ENCODE data around the gene RAC3.

The RAC3 gene

GRCh38 chr17:82056729-82057621, 25.5 kb downstream of the RAC3 start:
- no peaks in the 10 kb centered on the region for H3K27me3 ChIP-seq (replicated peaks; ENCODE audit: control insufficient read depth, insufficient read depth, low read length, poor library complexity, severe bottlenecking)
- no peaks in the 10 kb centered on the region for H3K9me3 ChIP-seq (ENCODE audit: control insufficient read depth, low read length)
- no peak for DNase-seq
- peaks cover 77% of the 10 kb centered on the region for H3K36me3 ChIP-seq (ENCODE audit: control insufficient read depth, insufficient read depth, low read length)
- no peak overlapping the region for H3K4me3 ChIP-seq (ENCODE audit: insufficient read depth, low read depth, low read length, poor library complexity, severe bottlenecking)
- H3K27ac ChIP-seq (ENCODE audit: insufficient read depth, low read length, poor library complexity, severe bottlenecking) = no peak overlapping the region
- peaks cover 16% of the 10 kb centered on the region for H3K4me1 ChIP-seq (ENCODE audit: control insufficient read depth, insufficient read depth, low read length, poor library complexity, severe bottlenecking)

DNA sequence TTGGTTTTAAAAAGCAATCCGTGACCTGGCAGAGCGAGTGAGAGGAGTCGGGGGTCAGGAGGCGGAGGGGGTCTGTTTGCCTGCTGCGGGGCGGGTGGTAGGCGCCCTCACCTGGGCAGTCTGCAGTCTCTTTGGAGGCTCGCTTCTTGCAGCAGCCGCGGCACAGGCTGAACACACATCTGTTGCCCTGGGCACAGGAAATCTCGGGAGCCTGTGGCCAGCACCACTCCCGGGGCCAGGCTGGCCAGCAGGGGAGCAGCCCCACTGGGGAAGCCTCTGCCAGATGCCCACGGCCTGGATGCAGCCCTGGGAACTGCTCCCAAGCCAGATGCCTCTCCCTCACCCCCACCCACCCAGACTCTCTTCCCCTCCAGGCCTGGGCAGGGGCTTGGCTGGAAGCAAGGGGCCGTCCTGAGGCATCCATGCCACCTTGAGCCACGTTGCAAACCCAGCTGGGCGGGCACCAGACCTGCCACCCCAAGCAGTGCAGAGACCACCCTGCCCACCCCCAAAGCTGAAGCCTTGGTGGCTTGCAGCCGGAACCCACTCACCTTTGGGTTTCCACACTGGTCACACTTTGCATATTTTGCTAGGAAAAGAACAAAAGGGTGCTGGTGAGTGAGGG, 26.9 kb downstream of the RAC3 start:
- Histone ChIP-seq H3K36me3 (ENCODE audit: control insufficient read depth, insufficient read depth, low read length) (peaks cover 89% of the 10 kb centered on the region), H3K27me3 (replicated peaks; ENCODE audit: control insufficient read depth, insufficient read depth, low read length, poor library complexity, severe bottlenecking) (no peaks in the 10 kb centered on the region), H3K27ac (ENCODE audit: insufficient read depth, low read length, poor library complexity, severe bottlenecking) (no peak overlapping the region), H3K4me1 (ENCODE audit: control insufficient read depth, insufficient read depth, low read length, poor library complexity, severe bottlenecking) (peaks cover 4% of the 10 kb centered on the region), H3K9me3 (ENCODE audit: control insufficient read depth, low read length) (no peaks in the 10 kb centered on the region), H3K4me3 (ENCODE audit: insufficient read depth, low read depth, low read length, poor library complexity, severe bottlenecking) (no peak overlapping the region)
- DNase-seq = no peak

DNA sequence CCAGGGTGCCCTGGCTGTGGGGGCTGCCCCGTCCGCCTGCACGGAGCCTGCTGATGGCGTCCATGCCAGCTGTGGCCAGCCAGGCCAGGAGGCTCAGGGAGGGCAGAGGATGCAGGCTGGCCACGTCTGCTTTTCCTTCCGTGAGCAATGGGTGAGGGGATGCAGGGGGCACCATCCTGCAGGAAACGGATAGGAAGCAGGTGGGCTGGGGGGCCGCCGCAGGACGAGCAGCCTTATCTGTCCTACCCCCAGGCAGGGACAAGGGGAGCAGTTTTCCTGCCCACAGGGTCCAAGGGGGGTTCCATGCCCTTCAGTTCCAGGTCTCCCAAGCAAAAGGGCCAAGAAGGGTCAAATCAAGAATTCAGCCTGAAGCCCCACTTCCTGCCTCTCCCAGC, 27.4 kb downstream of the RAC3 start:
- no peak for DNase-seq
- H3K4me1 ChIP-seq (ENCODE audit: control insufficient read depth, insufficient read depth, low read length, poor library complexity, severe bottlenecking) = no peaks in the 10 kb centered on the region
- no peaks in the 10 kb centered on the region for H3K9me3 ChIP-seq (ENCODE audit: control insufficient read depth, low read length)
- H3K27me3 ChIP-seq (replicated peaks; ENCODE audit: control insufficient read depth, insufficient read depth, low read length, poor library complexity, severe bottlenecking) = no peaks in the 10 kb centered on the region
- no peak overlapping the region for H3K4me3 ChIP-seq (ENCODE audit: insufficient read depth, low read depth, low read length, poor library complexity, severe bottlenecking)
- H3K36me3 ChIP-seq (ENCODE audit: control insufficient read depth, insufficient read depth, low read length) = peaks cover 86% of the 10 kb centered on the region
- H3K27ac ChIP-seq (ENCODE audit: insufficient read depth, low read length, poor library complexity, severe bottlenecking) = no peak overlapping the region

GRCh38 chr17:82059272-82060000, 28.0 kb downstream of the RAC3 start:
- H3K4me3 ChIP-seq (ENCODE audit: insufficient read depth, low read depth, low read length, poor library complexity, severe bottlenecking) = no peak overlapping the region
- no peak for DNase-seq
- H3K36me3 ChIP-seq (ENCODE audit: control insufficient read depth, insufficient read depth, low read length) = peaks cover 80% of the 10 kb centered on the region
- no peaks in the 10 kb centered on the region for H3K9me3 ChIP-seq (ENCODE audit: control insufficient read depth, low read length)
- H3K27me3 ChIP-seq (replicated peaks; ENCODE audit: control insufficient read depth, insufficient read depth, low read length, poor library complexity, severe bottlenecking) = no peaks in the 10 kb centered on the region
- peaks cover 4% of the 10 kb centered on the region for H3K4me1 ChIP-seq (ENCODE audit: control insufficient read depth, insufficient read depth, low read length, poor library complexity, severe bottlenecking)
- H3K27ac ChIP-seq (ENCODE audit: insufficient read depth, low read length, poor library complexity, severe bottlenecking) = no peak overlapping the region

GRCh38 chr17:82060001-82060380, 28.5 kb downstream of the RAC3 start:
- H3K27ac ChIP-seq (ENCODE audit: insufficient read depth, low read length, poor library complexity, severe bottlenecking) = no peak overlapping the region
- H3K4me3 ChIP-seq (ENCODE audit: insufficient read depth, low read depth, low read length, poor library complexity, severe bottlenecking) = no peak overlapping the region
- peaks cover 9% of the 10 kb centered on the region for H3K4me1 ChIP-seq (ENCODE audit: control insufficient read depth, insufficient read depth, low read length, poor library complexity, severe bottlenecking)
- no peaks in the 10 kb centered on the region for H3K9me3 ChIP-seq (ENCODE audit: control insufficient read depth, low read length)
- H3K36me3 ChIP-seq (ENCODE audit: control insufficient read depth, insufficient read depth, low read length) = peaks cover 75% of the 10 kb centered on the region
- DNase-seq = no peak
- H3K27me3 ChIP-seq (replicated peaks; ENCODE audit: control insufficient read depth, insufficient read depth, low read length, poor library complexity, severe bottlenecking) = no peaks in the 10 kb centered on the region

- no peak overlapping the region for H3K4me3 ChIP-seq (ENCODE audit: insufficient read depth, low read depth, low read length, poor library complexity, severe bottlenecking)
- no peaks in the 10 kb centered on the region for H3K9me3 ChIP-seq (ENCODE audit: control insufficient read depth, low read length)
- peaks cover 71% of the 10 kb centered on the region for H3K36me3 ChIP-seq (ENCODE audit: control insufficient read depth, insufficient read depth, low read length)
- DNase-seq = no peak
- H3K27me3 ChIP-seq (replicated peaks; ENCODE audit: control insufficient read depth, insufficient read depth, low read length, poor library complexity, severe bottlenecking) = no peaks in the 10 kb centered on the region
- H3K27ac ChIP-seq (ENCODE audit: insufficient read depth, low read length, poor library complexity, severe bottlenecking) = no peak overlapping the region
- H3K4me1 ChIP-seq (ENCODE audit: control insufficient read depth, insufficient read depth, low read length, poor library complexity, severe bottlenecking) = peaks cover 12% of the 10 kb centered on the region
Measured at GRCh38 chr17:82060614-82061013, 29.1 kb downstream of the RAC3 start.

DNA sequence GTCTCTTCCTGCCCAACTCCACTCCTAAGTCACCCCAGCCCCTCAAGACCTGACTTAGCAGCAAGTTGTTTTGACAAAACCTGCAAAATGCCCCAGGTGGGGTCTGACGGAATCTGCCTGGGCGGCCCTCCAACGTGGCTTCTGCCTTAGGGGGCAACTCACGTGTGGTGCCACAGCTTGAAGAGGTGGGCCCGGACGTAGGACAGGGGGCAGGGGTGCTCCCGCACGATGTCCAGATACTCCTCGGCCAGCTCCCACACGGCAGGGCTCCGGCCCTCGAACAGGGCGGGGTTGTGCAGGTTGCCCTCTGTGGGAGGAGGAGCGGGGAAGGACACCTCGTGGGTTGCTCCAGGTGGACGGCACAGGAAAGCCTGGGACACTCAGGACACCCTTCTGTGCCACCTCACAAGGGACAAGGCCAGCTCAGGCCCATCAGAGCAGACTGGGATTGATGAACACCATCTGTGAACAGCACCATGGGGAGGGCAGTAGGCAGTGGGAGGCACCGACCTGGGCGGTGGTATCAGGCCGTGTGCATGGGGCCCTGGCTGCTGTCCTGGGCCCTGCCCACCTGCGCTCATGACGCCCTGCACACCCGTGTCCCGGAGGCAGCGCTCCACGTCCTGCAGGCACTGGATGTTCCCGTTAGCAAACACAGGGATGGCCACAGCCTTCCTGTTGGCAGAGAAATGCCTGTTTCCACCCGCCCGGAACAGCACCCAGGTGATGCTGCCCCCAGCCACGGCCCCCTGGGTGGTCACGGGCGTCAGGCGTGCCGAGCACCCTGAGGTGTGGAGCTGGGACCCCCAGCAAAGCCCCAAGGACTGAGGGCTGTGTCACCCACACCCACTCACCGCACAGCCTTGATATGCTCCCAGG, 29.8 kb downstream of the RAC3 start:
- Histone ChIP-seq H3K27me3 (replicated peaks; ENCODE audit: control insufficient read depth, insufficient read depth, low read length, poor library complexity, severe bottlenecking) (no peaks in the 10 kb centered on the region), H3K9me3 (ENCODE audit: control insufficient read depth, low read length) (no peaks in the 10 kb centered on the region), H3K27ac (ENCODE audit: insufficient read depth, low read length, poor library complexity, severe bottlenecking) (no peak overlapping the region), H3K4me1 (ENCODE audit: control insufficient read depth, insufficient read depth, low read length, poor library complexity, severe bottlenecking) (peaks cover 16% of the 10 kb centered on the region), H3K4me3 (ENCODE audit: insufficient read depth, low read depth, low read length, poor library complexity, severe bottlenecking) (no peak overlapping the region), H3K36me3 (ENCODE audit: control insufficient read depth, insufficient read depth, low read length) (peaks cover 66% of the 10 kb centered on the region)
- no peak for DNase-seq

DNA sequence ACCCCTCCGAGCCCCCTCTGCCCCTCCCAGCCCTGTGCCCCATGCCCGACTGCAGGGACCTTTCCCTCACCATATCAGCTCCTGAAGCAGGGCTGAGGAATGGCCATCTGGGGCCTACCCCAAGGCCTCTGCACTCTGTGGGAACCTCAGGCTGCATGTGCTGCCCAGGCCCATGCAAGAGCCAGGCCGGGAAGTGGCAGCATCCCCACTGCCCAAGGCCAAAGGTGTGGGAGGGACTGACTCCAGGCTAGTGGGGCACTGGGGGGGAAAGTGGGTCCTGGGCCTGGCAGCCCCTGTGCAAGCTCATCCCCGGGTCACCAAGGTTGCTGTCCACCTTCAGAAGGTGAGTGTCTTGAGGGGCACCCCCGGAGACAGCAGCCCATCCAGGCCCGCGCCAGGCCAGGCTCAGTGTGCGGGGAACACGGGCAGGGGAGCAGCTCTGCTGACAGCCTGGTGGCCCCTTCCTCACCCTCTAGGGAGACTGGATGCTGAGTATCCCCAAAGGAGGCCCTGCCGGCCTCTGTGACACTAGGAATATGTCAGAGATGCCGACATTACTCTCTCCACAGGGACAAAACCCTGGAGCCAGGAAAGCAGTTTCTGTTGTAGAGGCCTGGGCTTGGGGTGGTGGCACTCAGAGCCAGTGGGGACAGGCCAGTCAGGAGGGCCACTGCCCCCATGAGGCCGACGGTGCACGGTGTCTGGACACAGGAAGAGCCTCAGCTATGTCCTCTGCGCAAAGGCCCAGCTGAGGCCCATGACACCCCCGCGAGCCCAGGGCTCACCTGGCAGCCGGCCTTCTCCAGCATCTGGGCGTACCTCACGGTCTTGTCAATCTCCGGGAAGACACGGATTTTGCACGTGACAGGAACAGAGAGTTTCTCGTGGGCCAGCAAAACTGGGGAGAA, 30.9 kb downstream of the RAC3 start:
- H3K36me3 ChIP-seq (ENCODE audit: control insufficient read depth, insufficient read depth, low read length) = peaks cover 56% of the 10 kb centered on the region
- H3K4me3 ChIP-seq (ENCODE audit: insufficient read depth, low read depth, low read length, poor library complexity, severe bottlenecking) = no peak overlapping the region

DNA sequence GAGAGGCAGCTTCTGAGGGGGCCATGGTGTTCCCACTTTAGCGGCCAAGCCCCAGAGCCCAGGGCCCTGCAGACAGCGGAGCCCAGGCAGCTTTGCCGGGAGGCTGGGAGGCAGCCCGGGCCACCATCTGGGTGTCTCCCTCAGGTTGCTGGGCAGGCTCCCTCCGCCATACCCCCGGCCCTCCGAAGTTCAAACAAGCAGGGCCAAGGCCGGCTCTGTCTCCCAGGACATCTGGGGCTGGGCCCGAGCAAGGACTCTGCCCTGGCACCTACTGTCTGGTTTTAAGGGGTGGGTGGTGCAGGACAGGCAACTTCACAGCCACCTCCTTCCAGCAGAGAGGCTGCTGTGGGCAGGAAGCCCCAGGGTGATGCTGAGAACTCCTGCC, 31.5 kb downstream of the RAC3 start:
- Histone ChIP-seq H3K4me3 (ENCODE audit: insufficient read depth, low read depth, low read length, poor library complexity, severe bottlenecking) (no peak overlapping the region), H3K27ac (ENCODE audit: insufficient read depth, low read length, poor library complexity, severe bottlenecking) (no peak overlapping the region), H3K36me3 (ENCODE audit: control insufficient read depth, insufficient read depth, low read length) (peaks cover 50% of the 10 kb centered on the region)

More for the DNA sequence above, 30.9 kb downstream of the RAC3 start:
- no peaks in the 10 kb centered on the region for H3K9me3 ChIP-seq (ENCODE audit: control insufficient read depth, low read length)
- no peak overlapping the region for H3K27ac ChIP-seq (ENCODE audit: insufficient read depth, low read length, poor library complexity, severe bottlenecking)
- no peaks in the 10 kb centered on the region for H3K27me3 ChIP-seq (replicated peaks; ENCODE audit: control insufficient read depth, insufficient read depth, low read length, poor library complexity, severe bottlenecking)
- DNase-seq = no peak
- peaks cover 18% of the 10 kb centered on the region for H3K4me1 ChIP-seq (ENCODE audit: control insufficient read depth, insufficient read depth, low read length, poor library complexity, severe bottlenecking)

More for the DNA sequence above, 31.5 kb downstream of the RAC3 start:
- peaks cover 18% of the 10 kb centered on the region for H3K4me1 ChIP-seq (ENCODE audit: control insufficient read depth, insufficient read depth, low read length, poor library complexity, severe bottlenecking)
- DNase-seq = no peak
- H3K9me3 ChIP-seq (ENCODE audit: control insufficient read depth, low read length) = no peaks in the 10 kb centered on the region
- no peaks in the 10 kb centered on the region for H3K27me3 ChIP-seq (replicated peaks; ENCODE audit: control insufficient read depth, insufficient read depth, low read length, poor library complexity, severe bottlenecking)

Data from effector memory CD4-positive, alpha-beta T cell (primary cell).